HEK293T (cell line): Measurements from ENCODE around the gene KIF5C.

ENCODE experiments used
- BHLHE40 ChIP-seq: fragments of 450-650 bp; IDR thresholded peaks from 2 replicates; pipeline ENCODE4 v1.6.1; 2016; ENCODE audit warnings: mild to moderate bottlenecking, moderate library complexity, borderline replicate concordance
- CTBP1 ChIP-seq: fragments of 450-650 bp; IDR thresholded peaks from 2 replicates; pipeline ENCODE4 v1.6.1; 2016; ENCODE audit warnings: borderline replicate concordance
- ELF4 ChIP-seq: fragments of 450-650 bp; IDR thresholded peaks from 2 replicates; pipeline ENCODE4 v1.6.1; 2017; ENCODE audit warnings: antibody characterized with exemption
- FOXM1 ChIP-seq: fragments of 450-650 bp; IDR thresholded peaks from 2 replicates; pipeline ENCODE4 v1.6.1; 2017; ENCODE audit warnings: mild to moderate bottlenecking, borderline replicate concordance
- LEF1 ChIP-seq: fragments of 450-650 bp; IDR thresholded peaks from 2 replicates; pipeline ENCODE4 v1.6.1; 2017; ENCODE audit warnings: mild to moderate bottlenecking, borderline replicate concordance
- NFRKB ChIP-seq: fragments of 450-650 bp; IDR thresholded peaks from 2 replicates; pipeline ENCODE4 v1.6.1; 2016; ENCODE audit warnings: mild to moderate bottlenecking, moderate library complexity
- PKNOX1 ChIP-seq: fragments of 450-650 bp; IDR thresholded peaks from 2 replicates; pipeline ENCODE4 v1.6.1; 2016
- SP1 ChIP-seq: fragments of 450-650 bp; IDR thresholded peaks from 2 replicates; pipeline ENCODE4 v1.6.1; 2017
- TARDBP ChIP-seq: fragments of 450-650 bp; IDR thresholded peaks from 2 replicates; pipeline ENCODE4 v1.6.1; 2016
- ZNF384 ChIP-seq: fragments of 450-650 bp; IDR thresholded peaks from 2 replicates; pipeline ENCODE4 v1.6.1; 2016

GRCh38 chr2:148960483-148960882 lies 85.5 kb downstream of the KIF5C start:
- TF ChIP-seq BHLHE40 (no peak), ZNF384 (no peak), SP1 (no peak), LEF1 (no peak), FOXM1 (no peak), NFRKB (no peak), PKNOX1 (no peak), CTBP1 (no peak), ELF4 (no peak), TARDBP (no peak)
